Stomach smooth muscle (tissue), 2 donors: Measurements from ENCODE around the gene ATP2B1.

Experiments used
- H3K27ac ChIP-seq: one replicate; pipeline ENCODE4 v1.7.0; 2013; ENCODE audit warnings: mild to moderate bottlenecking, low read length, inconsistent platforms
- H3K27me3 ChIP-seq, 2 donors: one replicate each; pipeline ENCODE4 v1.7.0; 2013; ENCODE audit warnings: low read length in 2 of 2; ENCODE audit not compliant: insufficient read depth in 2 of 2, control insufficient read depth in 1 of 2
- H3K36me3 ChIP-seq, 2 donors: one replicate each; pipeline ENCODE4 v1.7.0; 2013; ENCODE audit warnings: low read length in 2 of 2; ENCODE audit not compliant: control insufficient read depth in 2 of 2, insufficient read depth in 2 of 2
- H3K4me1 ChIP-seq: one replicate; pipeline ENCODE4 v1.7.0; 2013; ENCODE audit warnings: low read length; ENCODE audit not compliant: control insufficient read depth, insufficient read depth
- H3K4me3 ChIP-seq, 2 donors: one replicate each; pipeline ENCODE4 v1.7.0; 2013; ENCODE audit warnings: low read length in 2 of 2
- H3K9ac ChIP-seq, 2 donors: one replicate each; pipeline ENCODE4 v1.7.0; 2013; ENCODE audit warnings: low read length in 2 of 2, mild to moderate bottlenecking in 1 of 2
- H3K9me3 ChIP-seq, 2 donors: one replicate each; pipeline ENCODE4 v1.7.0; 2013; ENCODE audit warnings: low read length in 2 of 2; ENCODE audit not compliant: control insufficient read depth in 2 of 2
- donor health status: healthy.
- donor health status: Pancreatic carcinoma.

The ATP2B1 gene

GRCh38 chr12:89566615-89567014, 142.0 kb downstream of the ATP2B1 start:
- no peaks in the 10 kb centered on the region for H3K9me3 ChIP-seq
- no peak overlapping the region for H3K4me3 ChIP-seq
- H3K9ac ChIP-seq, result no peak overlapping the region
- no peak overlapping the region for H3K27ac ChIP-seq
- no peaks in the 10 kb centered on the region for H3K27me3 ChIP-seq
- H3K4me1 ChIP-seq, result no peaks in the 10 kb centered on the region
- H3K36me3 ChIP-seq, result no peaks in the 10 kb centered on the region

GRCh38 chr12:89565002-89565401, 143.6 kb downstream of the ATP2B1 start:
- Histone ChIP-seq H3K27ac (no peak overlapping the region), H3K9me3 (no peaks in the 10 kb centered on the region), H3K36me3 (no peaks in the 10 kb centered on the region), H3K27me3 (no peaks in the 10 kb centered on the region), H3K9ac (no peak overlapping the region), H3K4me3 (no peak overlapping the region), H3K4me1 (no peaks in the 10 kb centered on the region)

GRCh38 chr12:89559753-89560152, 148.9 kb downstream of the ATP2B1 start:
- H3K4me1 ChIP-seq, result no peaks in the 10 kb centered on the region
- no peak overlapping the region for H3K9ac ChIP-seq
- H3K9me3 ChIP-seq, result no peaks in the 10 kb centered on the region
- H3K36me3 ChIP-seq, result no peaks in the 10 kb centered on the region
- no peaks in the 10 kb centered on the region for H3K27me3 ChIP-seq
- H3K27ac ChIP-seq, result no peak overlapping the region
- no peak overlapping the region for H3K4me3 ChIP-seq

GRCh38 chr12:89556976-89557375, 151.7 kb downstream of the ATP2B1 start:
- Histone ChIP-seq H3K9ac (no peak overlapping the region), H3K36me3 (no peaks in the 10 kb centered on the region), H3K4me3 (no peak overlapping the region), H3K4me1 (no peaks in the 10 kb centered on the region), H3K9me3 (no peaks in the 10 kb centered on the region), H3K27ac (no peak overlapping the region), H3K27me3 (no peaks in the 10 kb centered on the region)

GRCh38 chr12:89552376-89552775, 156.3 kb downstream of the ATP2B1 start:
- Histone ChIP-seq H3K9ac (no peak overlapping the region), H3K4me1 (no peaks in the 10 kb centered on the region), H3K27me3 (no peaks in the 10 kb centered on the region), H3K4me3 (no peak overlapping the region), H3K9me3 (no peaks in the 10 kb centered on the region), H3K36me3 (no peaks in the 10 kb centered on the region), H3K27ac (no peak overlapping the region)

- no peaks in the 10 kb centered on the region for H3K36me3 ChIP-seq
- no peaks in the 10 kb centered on the region for H3K4me1 ChIP-seq
These were observed 156.9 kb downstream of the ATP2B1 start for GRCh38 chr12:89551747-89552146.

GRCh38 chr12:89547101-89547500, 161.5 kb downstream of the ATP2B1 start:
- H3K27ac ChIP-seq, result no peak overlapping the region
- H3K36me3 ChIP-seq, result no peaks in the 10 kb centered on the region
- H3K4me1 ChIP-seq, result peaks cover 5% of the 10 kb centered on the region
- no peaks in the 10 kb centered on the region for H3K27me3 ChIP-seq
- no peak overlapping the region for H3K9ac ChIP-seq
- H3K4me3 ChIP-seq, result no peak overlapping the region
- no peaks in the 10 kb centered on the region for H3K9me3 ChIP-seq

More at GRCh38 chr12:89551747-89552146, 156.9 kb downstream of the ATP2B1 start:
- H3K9ac ChIP-seq, result no peak overlapping the region
- no peak overlapping the region for H3K4me3 ChIP-seq
- no peak overlapping the region for H3K27ac ChIP-seq
- no peaks in the 10 kb centered on the region for H3K9me3 ChIP-seq
- no peaks in the 10 kb centered on the region for H3K27me3 ChIP-seq

- no peaks in the 10 kb centered on the region for H3K36me3 ChIP-seq
- no peak overlapping the region for H3K4me3 ChIP-seq
- H3K27ac ChIP-seq, result no peak overlapping the region
- H3K27me3 ChIP-seq, result no peaks in the 10 kb centered on the region
- no peak overlapping the region for H3K9ac ChIP-seq
- H3K9me3 ChIP-seq, result no peaks in the 10 kb centered on the region
- peaks cover 5% of the 10 kb centered on the region for H3K4me1 ChIP-seq
These were observed 162.5 kb downstream of the ATP2B1 start for GRCh38 chr12:89546151-89546550.

GRCh38 chr12:89544681-89545184, 163.9 kb downstream of the ATP2B1 start:
- no peaks in the 10 kb centered on the region for H3K27me3 ChIP-seq
- H3K4me3 ChIP-seq, result no peak overlapping the region
- H3K9me3 ChIP-seq, result no peaks in the 10 kb centered on the region
- H3K27ac ChIP-seq, result no peak overlapping the region
- H3K4me1 ChIP-seq, result peaks cover 5% of the 10 kb centered on the region
- H3K9ac ChIP-seq, result no peak overlapping the region
- no peaks in the 10 kb centered on the region for H3K36me3 ChIP-seq

- Histone ChIP-seq H3K36me3 (no peaks in the 10 kb centered on the region), H3K27ac (no peak overlapping the region), H3K27me3 (no peaks in the 10 kb centered on the region), H3K9ac (no peak overlapping the region), H3K4me1 (peaks cover 5% of the 10 kb centered on the region), H3K4me3 (no peak overlapping the region), H3K9me3 (no peaks in the 10 kb centered on the region)
These were observed 164.6 kb downstream of the ATP2B1 start for GRCh38 chr12:89544022-89544421.

GRCh38 chr12:89542912-89543592, 165.6 kb downstream of the ATP2B1 start:
- peaks cover 5% of the 10 kb centered on the region for H3K4me1 ChIP-seq
- no peaks in the 10 kb centered on the region for H3K36me3 ChIP-seq
- H3K4me3 ChIP-seq, result no peak overlapping the region
- H3K9ac ChIP-seq, result no peak overlapping the region
- no peaks in the 10 kb centered on the region for H3K9me3 ChIP-seq
- H3K27ac ChIP-seq, result no peak overlapping the region
- no peaks in the 10 kb centered on the region for H3K27me3 ChIP-seq
